ENCODE results near the gene HOXB4.

HOXB4 gene

DNA sequence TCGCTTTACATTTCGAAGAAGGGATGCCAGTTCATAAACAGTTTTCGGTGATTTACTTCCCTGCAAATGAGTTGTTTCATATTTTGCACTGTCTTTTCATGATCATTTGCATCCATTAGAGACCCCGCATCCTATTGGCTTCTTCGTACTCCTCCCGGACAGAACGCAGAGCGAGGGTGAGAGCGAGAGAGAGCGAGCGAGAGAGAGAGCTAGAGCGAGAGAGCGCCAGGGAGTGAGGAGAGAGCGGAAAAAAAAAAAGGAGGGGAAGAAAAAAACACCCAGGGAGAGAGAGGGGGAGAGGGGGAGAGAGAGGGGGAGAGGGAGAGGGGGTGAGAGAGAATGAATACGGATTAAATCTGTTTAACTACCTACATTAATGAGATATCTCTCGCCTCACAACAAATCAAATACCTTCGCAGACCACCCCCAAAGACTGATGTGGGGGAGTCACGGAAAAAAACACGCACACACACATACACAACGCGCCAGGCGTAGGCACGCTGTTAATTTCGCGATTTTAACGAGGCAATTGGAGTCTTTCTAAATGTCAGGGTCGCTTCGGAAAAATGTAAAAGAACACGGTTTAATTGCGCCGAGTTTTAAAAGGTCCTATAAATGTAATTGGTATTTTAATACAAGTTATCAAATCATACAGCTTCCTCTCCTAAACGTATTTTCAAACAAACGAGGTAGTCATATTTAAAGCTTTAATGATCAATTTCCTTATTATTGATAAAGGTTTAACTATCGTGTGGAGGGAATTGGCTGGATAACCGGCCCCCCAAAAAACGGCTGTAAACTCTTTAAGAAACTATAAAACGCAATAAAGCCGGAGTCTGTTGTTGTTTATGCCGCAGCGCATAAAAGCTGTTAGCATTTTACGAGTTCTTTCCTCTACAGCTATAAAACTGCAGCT is 37.2 kb upstream of the HOXB4 start, which contains the start of gene HOXB8:
HOXB8 (minus strand) TSS at position 246 of the 916 bp plus-strand sequence. CDS start 588 bp downstream, outside the sequence.
- DNase-seq = no peak

DNA sequence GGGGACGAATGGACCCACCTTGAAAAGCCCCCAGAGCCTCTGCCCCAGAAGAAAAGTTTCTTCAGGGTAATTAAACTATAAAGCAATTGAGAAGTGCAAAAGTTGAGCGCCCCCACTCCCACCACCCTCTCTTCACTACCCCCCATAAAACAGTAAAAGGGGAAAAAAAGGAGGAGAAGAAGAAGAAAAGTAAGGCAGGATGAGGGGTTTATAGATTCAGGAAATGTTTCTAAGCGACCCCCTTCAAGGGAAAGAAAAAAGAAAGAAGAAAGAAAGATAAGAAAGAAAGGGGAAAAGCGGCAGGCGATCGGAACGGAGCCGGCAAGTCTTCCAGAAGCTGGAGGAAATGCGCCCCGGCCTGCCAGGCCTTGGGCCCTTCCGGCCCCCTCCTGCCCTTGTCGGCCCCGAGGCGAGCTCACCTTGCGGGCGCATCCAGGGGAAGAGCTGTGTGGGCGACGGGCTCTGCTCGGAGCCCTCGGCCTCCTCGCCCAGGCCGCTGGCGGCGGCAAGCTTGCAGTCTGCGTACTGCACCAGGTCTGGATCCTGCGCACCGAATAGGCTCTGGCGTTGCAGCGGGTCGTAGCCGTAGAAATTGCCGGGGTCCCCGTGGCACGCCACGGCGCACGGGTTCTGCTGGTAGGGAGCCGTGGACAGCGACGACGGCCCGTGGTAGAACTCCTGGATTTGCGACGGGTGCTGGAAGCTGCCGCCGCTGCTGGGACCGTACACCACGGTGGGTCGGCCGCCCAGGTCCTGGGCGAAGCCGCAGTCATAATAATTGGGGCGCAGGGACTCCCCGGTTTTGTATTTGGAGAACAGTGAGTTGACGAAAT is 35.9 kb upstream of the HOXB4 start:
- DNase-seq = no peak

DNA sequence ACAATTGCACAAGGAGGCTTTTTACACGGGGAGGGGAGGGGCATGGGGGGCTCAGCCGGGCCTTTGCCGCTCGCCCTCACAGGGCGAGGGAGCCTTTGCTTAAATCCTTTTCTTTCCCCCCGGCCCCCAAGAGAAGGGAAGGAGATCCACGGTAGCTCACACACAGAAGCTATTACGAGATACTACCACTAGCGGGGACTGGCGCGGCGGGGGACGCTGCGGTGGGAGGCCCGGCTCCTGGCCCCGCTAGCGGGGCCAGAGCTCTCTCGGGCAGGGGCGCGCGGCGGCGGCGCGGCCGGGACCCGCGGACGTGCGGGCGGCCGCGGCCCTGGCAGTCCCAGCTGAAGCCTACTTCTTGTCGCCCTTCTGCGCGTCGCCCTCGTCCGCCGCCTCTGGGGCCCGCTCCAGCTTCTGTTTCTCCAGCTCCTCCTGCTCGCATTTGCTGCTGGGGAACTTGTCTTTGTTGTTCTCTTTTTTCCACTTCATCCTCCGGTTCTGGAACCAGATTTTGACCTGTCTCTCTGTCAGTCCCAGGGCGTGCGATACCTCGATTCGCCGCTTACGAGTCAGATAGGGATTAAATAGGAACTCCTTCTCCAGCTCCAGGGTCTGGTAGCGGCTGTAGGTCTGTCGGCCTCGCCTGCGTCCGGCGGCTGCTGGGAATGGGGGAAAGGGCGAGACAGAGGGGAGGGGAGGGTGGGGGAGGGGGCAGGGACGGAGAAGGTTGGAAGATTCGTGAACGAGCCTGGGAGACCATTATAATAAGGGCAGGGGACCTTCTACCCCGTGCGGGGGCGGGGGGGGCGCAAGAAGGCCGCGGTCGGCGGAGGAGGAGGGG is 34.9 kb upstream of the HOXB4 start:
- no peak for DNase-seq

DNA sequence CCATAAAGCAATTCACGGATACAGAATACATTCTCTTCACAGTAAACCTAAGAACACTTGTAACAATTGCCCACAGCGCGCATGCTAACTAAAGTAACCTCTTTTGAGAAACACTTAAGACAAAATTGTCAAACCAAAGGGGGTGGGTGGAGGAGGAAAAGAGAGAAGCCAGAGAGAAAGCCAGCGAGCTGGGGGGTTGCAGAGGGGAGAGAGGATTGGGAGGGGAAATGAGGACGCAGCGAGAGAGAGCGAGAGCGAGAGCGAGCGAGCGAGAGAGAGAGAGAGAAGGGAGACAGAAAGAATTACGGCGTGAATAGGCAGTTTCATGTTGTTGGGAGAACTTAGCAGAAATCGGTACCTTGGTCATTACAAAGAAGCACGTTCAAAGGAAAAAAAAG is 34.3 kb upstream of the HOXB4 start:
- peak; percentile 41 for DNase-seq

DNA sequence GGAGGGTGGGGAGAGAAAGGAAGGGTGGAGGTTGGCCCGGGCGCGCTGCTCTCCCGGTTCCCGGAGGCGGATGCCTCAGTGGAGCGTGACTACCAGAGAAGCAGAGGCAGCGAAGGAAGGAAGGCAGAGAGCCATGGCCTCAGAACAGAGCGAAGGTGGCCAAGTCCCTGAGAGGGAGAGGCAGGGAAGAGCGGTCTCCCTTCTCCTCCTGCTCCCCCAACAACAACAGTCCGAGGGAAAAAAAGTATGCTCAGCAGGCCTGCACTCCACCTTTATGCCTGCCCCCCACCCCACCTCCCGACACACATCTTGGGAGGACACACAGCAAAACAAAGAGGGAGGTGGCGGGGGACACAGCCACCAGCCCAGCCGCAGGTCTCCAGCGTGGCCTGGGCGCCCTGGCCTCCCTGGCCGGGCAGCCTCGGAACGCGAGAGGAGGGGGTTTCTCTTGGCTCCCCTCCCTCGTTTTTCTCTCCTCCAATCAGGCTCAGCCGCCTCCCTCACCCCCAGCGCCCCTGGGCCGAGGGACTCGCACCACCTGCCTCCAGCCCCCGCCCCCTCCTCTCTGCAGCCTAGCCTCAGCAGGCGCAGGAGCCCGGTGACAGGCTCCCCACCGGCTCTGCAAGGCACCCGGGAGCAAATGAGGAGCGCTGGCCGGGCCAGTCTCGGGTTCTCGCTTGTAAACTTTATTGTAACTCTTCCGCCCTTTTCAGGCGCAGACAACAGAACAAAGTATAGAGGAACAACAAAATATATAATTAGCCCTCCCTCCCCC is 33.7 kb upstream of the HOXB4 start:
- DNase-seq = peak; percentile 88

DNA sequence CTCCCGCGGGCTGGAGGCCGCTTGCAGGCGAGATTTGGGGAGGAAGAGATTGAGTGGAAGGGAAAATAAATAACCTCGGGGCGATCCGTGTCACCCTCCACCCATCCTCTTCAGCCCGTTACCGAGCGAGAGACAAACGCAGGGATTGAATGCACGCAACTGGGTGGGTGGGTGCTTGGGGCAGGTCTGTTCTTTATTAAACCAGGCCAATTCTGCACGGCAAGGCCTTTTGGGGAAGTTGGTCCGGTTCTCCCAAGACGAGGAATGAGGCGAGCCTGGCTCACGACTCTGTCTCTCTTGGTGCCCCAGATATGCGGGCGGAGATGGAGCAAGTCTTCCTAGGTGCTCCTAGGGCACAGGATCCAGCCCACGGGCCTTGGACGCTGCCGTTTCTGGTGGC is 33.1 kb upstream of the HOXB4 start:
- peak; percentile 59 for DNase-seq

DNA sequence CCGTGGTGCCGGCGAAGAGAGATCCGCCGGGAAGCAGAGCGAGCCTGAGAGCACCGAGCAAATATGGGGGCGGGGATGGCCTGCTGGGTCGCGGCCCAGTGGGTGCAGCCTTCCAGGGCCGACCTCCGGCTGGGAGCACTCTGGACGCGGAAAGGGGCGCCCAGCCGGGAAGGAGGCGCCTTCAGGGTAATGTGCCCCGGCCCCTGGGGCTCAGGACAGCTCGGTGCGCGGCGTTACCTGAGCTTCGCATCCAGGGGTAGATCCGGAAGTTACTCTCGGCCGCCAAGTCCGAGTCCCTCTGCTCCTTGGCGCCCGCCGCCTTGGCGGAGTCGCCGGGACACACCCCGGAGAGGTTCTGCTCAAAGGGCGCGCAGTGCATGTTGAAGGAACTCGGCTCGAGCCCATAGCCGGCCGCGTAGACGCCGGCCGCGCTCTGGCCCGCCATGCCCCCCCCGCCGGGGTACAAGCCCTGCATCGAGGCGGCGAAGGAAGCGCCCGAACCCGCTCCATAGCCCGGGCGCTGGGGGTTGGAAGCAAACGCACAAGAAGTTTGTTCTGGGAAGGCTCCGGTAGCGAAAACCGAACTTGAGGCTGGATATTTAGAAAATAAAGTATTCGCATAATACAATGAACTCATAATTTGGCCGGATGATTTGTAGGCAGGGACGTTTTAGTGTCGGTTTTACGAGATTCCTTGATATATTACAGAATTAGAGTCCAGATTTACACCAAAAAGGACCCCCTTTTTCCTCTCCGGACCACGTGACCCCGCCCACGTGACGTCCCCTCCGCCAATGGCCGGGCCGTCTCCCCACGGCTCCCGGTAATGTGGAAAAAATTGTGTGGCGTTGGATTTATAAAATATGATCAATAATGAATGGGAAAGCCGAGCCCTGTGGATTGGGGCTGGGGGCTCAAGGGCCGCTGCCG is 32.4 kb upstream of the HOXB4 start, which contains the start of gene HOXB7:
HOXB7 (minus strand) TSS at position 736 of the 930 bp plus-strand sequence; CDS start at position 637, 99 bp downstream.
- DNase-seq = peak; percentile 72

DNA sequence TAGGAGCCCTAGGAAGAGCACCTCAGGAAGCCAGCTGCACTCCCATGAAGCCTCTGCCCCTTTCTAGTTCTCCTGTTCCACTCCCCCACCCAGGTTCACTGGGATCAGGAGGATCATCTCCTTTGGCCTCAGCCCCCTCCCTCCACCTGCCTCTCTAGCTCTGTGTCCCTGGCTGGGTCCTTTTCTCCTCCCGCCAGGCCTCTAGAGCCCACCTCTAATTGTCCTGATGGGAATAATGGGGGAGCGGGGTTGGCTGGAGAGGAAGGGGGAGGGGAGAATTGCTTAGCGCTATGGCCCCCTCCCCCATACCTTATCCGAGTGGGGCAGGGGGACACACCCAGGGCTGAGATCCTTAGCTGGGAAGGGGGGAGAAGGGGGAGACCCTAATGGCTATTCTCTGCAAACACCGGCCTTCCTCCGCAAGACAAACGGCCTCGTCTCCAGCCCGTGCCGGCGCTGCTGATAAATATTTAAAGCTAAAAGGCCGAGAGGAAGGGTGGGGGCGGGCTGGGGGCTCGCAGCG is 31.7 kb upstream of the HOXB4 start:
- DNase-seq = peak; percentile 57

DNA sequence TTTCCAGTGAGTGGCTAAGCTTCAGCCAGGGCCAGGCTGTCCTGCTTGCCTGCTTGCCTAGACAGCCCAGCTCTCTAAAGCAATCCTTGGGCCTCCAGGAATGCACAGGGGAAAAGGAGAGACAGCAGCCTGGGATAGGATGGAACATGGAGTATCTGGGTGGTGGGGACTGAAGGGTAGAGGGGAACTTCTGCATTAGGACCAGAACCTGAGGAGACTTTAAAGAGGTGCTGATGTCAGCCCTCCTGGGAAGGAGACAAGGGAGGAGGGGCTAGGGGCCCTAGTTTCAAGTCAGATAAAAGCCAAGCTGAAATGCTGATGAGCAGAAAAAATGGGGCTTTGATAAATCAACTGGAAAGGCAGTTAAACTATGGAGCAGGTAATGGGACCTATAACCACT is 30.9 kb upstream of the HOXB4 start:
- DNase-seq = no peak

DNA sequence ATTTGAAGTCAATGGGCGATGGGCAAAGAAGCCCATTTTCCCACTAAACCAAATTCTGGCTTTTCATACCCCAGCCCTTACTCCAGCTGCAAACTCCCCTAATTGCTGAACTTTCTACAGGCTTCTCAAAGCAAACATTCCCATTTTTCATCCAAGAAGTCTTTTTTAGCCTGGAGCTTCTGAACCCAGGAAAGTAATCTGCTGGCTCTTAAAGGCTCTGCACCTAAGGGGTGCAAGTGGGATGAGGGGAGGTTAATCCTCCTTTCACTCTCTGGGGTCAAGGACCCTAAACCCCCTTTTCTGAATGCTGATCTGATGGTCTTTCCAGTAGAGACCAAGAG is 30.3 kb upstream of the HOXB4 start:
- DNase-seq = no peak

DNA sequence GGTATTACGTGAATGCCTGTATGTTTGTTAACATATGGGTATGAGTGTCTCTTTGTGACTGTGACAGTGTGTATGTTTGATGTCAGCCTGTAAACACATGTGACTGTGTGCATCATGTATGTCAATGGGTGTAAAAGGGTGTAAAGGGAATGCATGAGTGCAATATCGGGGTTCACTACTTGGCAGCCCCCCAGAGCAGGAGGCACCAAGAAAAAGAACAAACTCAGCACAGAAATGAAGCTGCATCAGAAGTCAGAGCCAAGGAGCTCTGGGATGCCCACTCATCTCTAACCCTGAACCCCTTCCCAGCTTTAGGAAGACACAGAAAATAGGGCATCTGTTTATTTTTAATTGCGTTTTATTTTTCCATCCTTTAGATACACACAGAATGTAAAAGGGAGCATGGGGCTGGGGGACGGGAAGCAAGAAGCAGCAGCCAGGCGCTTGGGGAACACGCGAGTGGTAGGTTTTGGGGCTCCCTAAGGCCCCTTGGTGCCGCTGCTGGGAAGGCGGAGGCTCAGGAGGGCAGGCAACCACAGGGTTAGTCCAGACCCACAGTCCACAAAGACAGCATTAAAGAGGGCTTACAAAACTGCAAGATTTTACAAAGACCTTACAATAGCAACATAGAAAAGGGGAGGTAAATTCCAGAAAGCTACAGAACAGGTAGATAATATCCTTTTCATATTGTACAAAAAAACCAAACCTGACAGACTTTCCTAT is 28.9 kb upstream of the HOXB4 start:
- DNase-seq = no peak

DNA sequence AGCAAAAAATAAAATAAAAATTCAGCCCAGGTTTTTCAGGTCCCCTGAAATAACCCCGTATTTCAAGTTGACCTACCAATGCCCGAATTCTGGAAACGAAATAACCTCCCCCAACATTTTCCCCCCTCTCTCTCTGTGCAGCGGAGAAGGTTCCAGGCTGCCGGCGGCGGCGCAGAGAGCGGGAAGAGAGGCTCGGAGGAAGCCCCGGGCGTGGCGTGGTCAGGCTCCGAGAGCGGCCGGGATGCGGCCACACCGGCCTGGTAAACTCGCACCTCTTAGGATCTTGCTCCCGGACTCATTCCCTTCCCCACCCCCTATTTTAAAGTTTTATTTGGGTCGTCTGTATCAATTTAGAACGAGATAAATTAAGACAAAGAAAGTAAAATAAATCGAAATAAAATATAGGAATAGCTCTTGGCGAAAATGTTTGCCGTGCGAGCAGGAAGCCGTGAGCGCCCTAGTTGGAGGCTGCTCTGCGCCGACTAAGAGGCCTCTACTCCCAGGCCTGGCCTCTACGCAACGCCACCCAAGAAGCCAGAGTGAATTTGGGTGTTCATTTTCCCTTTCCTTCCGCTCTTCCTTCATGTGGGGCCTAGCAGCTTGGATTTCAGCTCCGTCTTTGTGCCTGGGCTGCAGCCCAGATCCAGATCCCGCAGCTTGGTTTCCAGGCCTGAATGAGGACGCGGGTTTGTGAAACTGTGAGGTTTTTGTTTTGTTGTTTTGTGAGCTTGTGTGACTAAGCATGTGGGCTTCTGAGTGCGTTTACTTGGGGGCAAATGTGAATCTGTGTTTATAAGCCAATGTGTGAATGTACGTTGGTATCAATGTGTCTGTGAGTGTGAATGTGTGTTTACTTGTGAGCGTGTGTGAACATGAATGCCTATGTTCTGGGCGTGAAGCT is 28.1 kb upstream of the HOXB4 start:
- no peak for DNase-seq

DNA sequence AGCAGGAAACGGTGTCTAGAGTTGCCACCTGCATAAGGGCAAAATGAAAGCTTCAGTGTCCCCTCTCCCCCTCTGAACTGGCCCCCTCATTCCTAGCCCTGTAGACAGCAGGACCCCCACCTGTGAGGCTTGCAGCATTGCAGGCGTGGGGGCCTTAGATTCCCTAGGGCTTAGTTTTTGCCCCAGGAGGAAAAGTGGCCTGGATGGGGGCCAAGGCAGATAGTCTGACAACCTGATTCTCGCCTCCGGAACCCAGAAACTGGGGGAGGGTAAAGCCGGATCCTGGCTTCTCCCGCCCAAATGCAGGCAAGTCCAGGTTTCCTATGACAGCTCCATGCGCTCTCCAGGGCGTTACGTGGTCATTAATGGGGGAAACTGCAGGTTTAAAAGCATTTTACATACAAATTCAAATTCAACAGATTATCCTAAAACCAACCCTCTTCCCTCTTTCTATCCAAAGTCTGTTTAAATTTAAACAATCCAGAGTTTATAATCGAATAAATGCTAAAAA is 27.3 kb upstream of the HOXB4 start:
- DNase-seq = no peak

DNA sequence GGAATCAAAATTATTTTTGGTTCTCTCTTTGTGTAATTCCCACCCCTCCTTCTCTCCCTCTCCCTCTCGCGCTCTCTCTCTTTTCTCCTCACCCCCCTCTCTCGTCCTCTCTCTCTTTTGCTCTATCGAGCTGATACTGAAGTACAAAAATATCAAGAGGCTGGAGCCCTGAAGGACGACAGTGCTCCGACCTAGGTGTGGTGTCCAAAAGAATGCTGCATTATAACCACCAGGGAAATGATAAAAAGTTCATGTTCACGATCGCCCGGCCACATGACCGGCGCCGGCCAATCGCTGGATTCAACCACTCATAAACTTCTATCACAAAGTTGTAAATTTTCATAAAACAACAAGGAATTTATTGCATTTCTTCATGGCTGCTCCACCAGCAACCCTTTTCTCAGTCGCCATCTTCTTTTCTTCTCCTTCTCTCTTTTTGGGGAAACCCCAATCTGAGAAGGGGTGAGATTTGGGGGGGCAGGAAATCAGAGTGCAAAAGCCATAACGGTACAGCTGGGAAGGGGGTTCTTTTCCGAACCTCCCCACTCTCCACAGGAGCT is 26.7 kb upstream of the HOXB4 start, which contains the start of gene HOXB6:
HOXB6 (minus strand) TSS at position 217 of the 560 bp plus-strand sequence. CDS start 6,836 bp downstream, outside the sequence.
- DNase-seq = no peak

DNA sequence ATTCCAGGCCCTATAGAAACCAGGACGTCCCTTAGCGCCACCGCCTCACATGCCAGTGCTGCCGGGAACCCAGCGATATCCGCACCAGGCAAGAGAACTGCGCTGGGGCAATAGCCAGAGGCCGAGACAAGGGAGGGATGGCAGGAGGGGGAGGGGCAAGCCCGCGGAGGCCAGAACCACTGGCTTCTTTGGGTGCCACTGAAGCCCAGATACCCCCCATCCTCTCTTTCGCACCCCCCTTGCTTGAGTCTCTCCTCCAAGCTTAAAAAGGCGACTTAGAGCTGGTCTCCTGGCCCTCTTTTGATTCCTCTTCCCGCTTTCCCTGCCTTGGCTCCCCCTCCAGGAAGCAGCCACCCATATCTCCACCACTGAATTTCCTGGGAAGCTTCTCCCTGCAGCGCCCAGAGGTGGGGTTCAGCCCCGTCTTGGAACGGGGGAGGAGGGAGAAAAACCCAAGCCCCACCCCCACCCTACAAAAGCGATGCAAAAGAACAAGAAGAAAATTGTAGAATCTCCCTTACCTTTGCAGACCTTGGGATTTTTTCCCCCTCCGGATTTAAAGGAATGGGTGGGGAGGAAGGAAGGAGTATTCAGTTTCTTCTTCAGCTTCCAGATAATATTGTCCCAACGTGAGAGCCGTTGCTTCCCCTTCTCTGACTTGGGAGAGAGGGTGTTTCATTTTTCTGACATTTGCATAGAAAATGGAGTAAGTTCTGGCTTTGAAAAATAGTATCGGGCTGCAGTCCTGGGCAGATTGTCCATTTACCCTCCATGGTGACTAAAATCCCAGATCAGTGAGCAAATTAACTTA is 26.0 kb upstream of the HOXB4 start:
- peak; percentile 19 for DNase-seq

DNA sequence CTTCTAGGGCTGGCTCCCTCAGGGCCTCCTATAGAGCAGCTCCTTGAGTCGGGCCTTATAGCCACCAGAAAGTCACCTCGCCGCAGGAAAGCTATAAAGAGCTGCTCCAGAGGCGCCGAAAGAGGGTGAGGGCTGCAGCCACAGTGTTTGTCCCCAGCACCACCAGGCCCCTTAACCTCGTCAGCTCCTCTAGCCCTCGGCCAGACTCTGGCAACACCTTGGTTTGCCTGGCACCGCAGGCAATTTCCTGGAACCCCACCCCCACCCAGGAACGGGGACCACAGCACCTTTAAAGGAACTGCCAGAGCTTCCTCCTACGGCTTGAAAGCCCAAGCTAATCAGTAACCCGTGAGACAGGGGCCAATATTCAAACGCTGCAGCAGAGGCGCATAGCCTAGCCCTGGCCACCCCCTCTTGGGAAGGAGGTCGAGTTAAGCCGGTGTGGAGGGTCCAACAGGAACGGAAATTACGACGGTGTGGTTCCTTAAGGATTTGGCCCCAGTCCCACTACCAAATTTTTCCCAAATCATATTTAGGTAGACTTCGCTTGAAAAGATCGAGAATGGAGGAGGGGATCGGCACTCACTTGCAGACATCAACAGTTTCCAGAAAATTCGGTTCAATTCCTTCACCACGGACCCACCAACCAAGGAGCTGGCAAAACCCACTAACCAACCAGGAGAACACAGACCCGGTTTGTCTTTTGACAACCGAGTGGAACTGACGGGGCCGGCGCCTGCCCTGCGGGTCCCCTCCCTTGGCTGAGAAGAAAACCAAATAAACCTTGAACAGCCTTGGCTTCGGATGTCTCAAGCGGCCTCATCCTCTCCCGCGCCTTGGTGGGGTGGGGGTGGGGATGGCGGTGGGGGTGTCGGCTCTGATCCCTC is 23.6 kb upstream of the HOXB4 start:
- no peak for DNase-seq

All from NCI-H146 (cell line).